IMR-90 (cell line): ENCODE data around the gene LCAT.

Experiments
- BHLHE40 ChIP-seq: fragments of 150-350 bp; IDR thresholded peaks from 2 replicates; pipeline ENCODE4 v1.6.1; 2016; ENCODE audit warnings: mild to moderate bottlenecking, low read depth, low read length
- CEBPB ChIP-seq: IDR thresholded peaks from 2 replicates; pipeline ENCODE4 v1.6.1; 2012; ENCODE audit warnings: low read depth, low read length, improper control_type of control experiment
- CHD1 ChIP-seq: IDR thresholded peaks from 2 replicates; pipeline ENCODE4 v1.6.1; 2012; ENCODE audit warnings: low read depth, low read length, improper control_type of control experiment
- CTCF ChIP-seq: conservative IDR thresholded peaks from 2 replicates; pipeline ENCODE4 v1.5.1; 2012; ENCODE audit warnings: mild to moderate bottlenecking, low read depth, low read length, improper control_type of control experiment
- FOS ChIP-seq: fragments of 150-350 bp; IDR thresholded peaks from 2 replicates; pipeline ENCODE4 v1.6.1; 2016; ENCODE audit warnings: low read depth, low read length
- MAFK ChIP-seq: IDR thresholded peaks from 2 replicates; pipeline ENCODE4 v1.6.1; 2012; ENCODE audit warnings: low read depth, low read length, improper control_type of control experiment
- MAZ ChIP-seq: IDR thresholded peaks from 2 replicates; pipeline ENCODE4 v1.6.1; 2012; ENCODE audit warnings: low read depth, mild to moderate bottlenecking, low read length, improper control_type of control experiment, moderate library complexity, borderline replicate concordance
- MXI1 ChIP-seq: IDR thresholded peaks from 2 replicates; pipeline ENCODE4 v1.6.1; 2012; ENCODE audit warnings: low read depth, mild to moderate bottlenecking, low read length, moderate library complexity, borderline replicate concordance
- POLR2A ChIP-seq: IDR thresholded peaks from 2 replicates; pipeline ENCODE4 v1.6.1; 2012; ENCODE audit warnings: mild to moderate bottlenecking, low read depth, low read length
- RAD21 ChIP-seq: IDR thresholded peaks from 2 replicates; pipeline ENCODE4 v1.6.1; 2012; ENCODE audit warnings: low read length, improper control_type of control experiment
- RCOR1 ChIP-seq: IDR thresholded peaks from 2 replicates; pipeline ENCODE4 v1.6.1; 2012; ENCODE audit warnings: mild to moderate bottlenecking, low read length, improper control_type of control experiment; ENCODE audit not compliant: insufficient replicate concordance
- SMC3 ChIP-seq: fragments of 150-350 bp; IDR thresholded peaks from 2 replicates; pipeline ENCODE4 v1.6.1; 2016; ENCODE audit warnings: low read depth, mild to moderate bottlenecking, antibody characterized with exemption, low read length, moderate library complexity
- USF2 ChIP-seq: fragments of 150-350 bp; IDR thresholded peaks from 2 replicates; pipeline ENCODE4 v1.6.1; 2017; ENCODE audit warnings: mild to moderate bottlenecking, antibody characterized with exemption, low read length, low read depth

- TF ChIP-seq CTCF (peak; percentile 94), RAD21 (peak; percentile 70), MAZ (peak; percentile 68; the same call in 1 of the 2 replicates), POLR2A (no peak), RCOR1 (no peak), MAFK (no peak), CHD1 (no peak), SMC3 (peak; percentile 89), CEBPB (no peak), MXI1 (no peak), USF2 (no peak), BHLHE40 (no peak), FOS (no peak)
Observed at GRCh38 chr16:67993207-67994039, 49.5 kb upstream of the LCAT start.
